NT2/D1 (cell line): ENCODE results near the gene MTHFD1.

ENCODE experiments used
- SUZ12 ChIP-seq: IDR thresholded peaks from 2 replicates; pipeline ENCODE4 v1.6.1; 2011; ENCODE audit not compliant: insufficient read length, insufficient read depth; ENCODE audit errors: extremely low read depth
- YY1 ChIP-seq: IDR thresholded peaks from 2 replicates; pipeline ENCODE4 v1.6.1; 2011; ENCODE audit not compliant: insufficient read length, insufficient read depth

DNA sequence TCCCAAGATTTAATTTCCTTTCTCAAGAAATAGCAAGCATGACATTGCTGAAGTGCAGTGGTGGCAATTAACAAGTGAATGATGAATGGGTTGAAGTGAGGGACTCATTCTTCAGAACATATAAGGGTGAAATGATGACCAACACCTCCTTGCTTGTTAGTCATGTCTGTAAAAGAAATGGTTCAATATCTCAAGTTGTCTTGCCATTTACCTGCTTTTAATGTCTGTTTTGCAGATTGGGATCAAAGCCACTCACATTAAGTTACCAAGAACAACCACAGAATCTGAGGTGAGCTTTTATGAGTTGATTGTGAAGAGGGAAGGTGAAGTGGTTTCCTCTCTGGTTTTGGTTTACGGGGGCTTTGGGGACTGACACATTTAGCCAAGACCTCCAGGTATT, 24.1 kb downstream of the MTHFD1 start:
- TF ChIP-seq YY1 = no peak
- TF ChIP-seq SUZ12 = no peak
